PC-9 (cell line): ENCODE measurements around the gene TP53I13. TPM values are rescaled to one million over a fixed set of nuclear protein-coding genes. Genes with fewer than 3 reads are reported as not detected.

Experiments used
- BruUV-seq: library from RNA; stranded (reverse); fragments of 400-500 nt; replicated peaks from 2 replicates; lab custom pipeline; 2021; lab: Mats Ljungman, UMichigan
- CTCF ChIA-PET: fragments of 300-600 bp; sonication (Branson Sonifier 250); formaldehyde crosslinking; loops from one replicate; lab custom pipeline; 2022; ENCODE audit warnings: antibody characterized with exemption; lab: Charles Lee
- POLR2A ChIA-PET: fragments of 300-600 bp; sonication (Branson Sonifier 250); formaldehyde crosslinking; loops from one replicate; lab custom pipeline; 2022; ENCODE audit warnings: antibody characterized with exemption; ENCODE audit not compliant: unreplicated experiment; lab: Charles Lee
- DNase-seq, 2 experiments: peaks; one replicate each; pipeline versions ENCODE4 v3.0.0 to v3.0.0-alpha.2; 2015 to 2022; ENCODE audit warnings: mixed read lengths in 1 of 2
- H2AFZ ChIP-seq: fragments of 200-600 bp; sonication (generic); 2 replicates; pipeline ENCODE4 v1.8.1; 2017; ENCODE audit warnings: antibody characterized with exemption
- H3F3A ChIP-seq: fragments of 200-600 bp; sonication (generic); 2 replicates; pipeline ENCODE4 v1.8.1; 2017; ENCODE audit warnings: antibody characterized with exemption, mild to moderate bottlenecking, low read depth; ENCODE audit not compliant: insufficient read depth
- H3K27ac ChIP-seq: fragments of 200-600 bp; sonication (generic); 2 replicates; pipeline ENCODE4 v1.6.1; 2016; ENCODE audit warnings: mixed run types
- H3K27me3 ChIP-seq: fragments of 200-600 bp; sonication (generic); 2 replicates; pipeline ENCODE4 v1.6.1; 2016; ENCODE audit warnings: low read depth, mixed run types; ENCODE audit not compliant: insufficient read depth
- H3K36me3 ChIP-seq: fragments of 200-600 bp; sonication (generic); 2 replicates; pipeline ENCODE4 v1.6.1; 2016; ENCODE audit warnings: low read depth, mixed run types
- H3K4me1 ChIP-seq: fragments of 200-600 bp; sonication (generic); replicated peaks from 2 replicates; pipeline ENCODE4 v1.6.1; 2016; ENCODE audit warnings: mixed run types; ENCODE audit not compliant: insufficient read depth
- H3K4me2 ChIP-seq: fragments of 200-600 bp; sonication (generic); 2 replicates; pipeline ENCODE4 v1.6.1; 2017; ENCODE audit warnings: mixed run types
- H3K4me3 ChIP-seq: fragments of 200-600 bp; sonication (generic); 2 replicates; pipeline ENCODE4 v1.6.1; 2016; ENCODE audit warnings: mixed run types
- H3K79me2 ChIP-seq: fragments of 200-600 bp; sonication (generic); 2 replicates; pipeline ENCODE4 v1.6.1; 2017; ENCODE audit warnings: low read depth, mixed run types
- H3K9me2 ChIP-seq: fragments of 200-600 bp; sonication (generic); 2 replicates; pipeline ENCODE4 v1.8.1; 2017; ENCODE audit warnings: mild to moderate bottlenecking; ENCODE audit not compliant: insufficient read depth
- H3K9me3 ChIP-seq: fragments of 200-600 bp; sonication (generic); 2 replicates; pipeline ENCODE4 v1.8.1; 2016; ENCODE audit warnings: low read depth; ENCODE audit not compliant: insufficient read depth
- H4K20me1 ChIP-seq: fragments of 200-600 bp; sonication (generic); 2 replicates; pipeline ENCODE4 v1.8.1; 2017; ENCODE audit not compliant: insufficient read depth
- CTCF ChIP-seq: fragments of 200-600 bp; sonication (generic); conservative IDR thresholded peaks from 2 replicates; pipeline ENCODE4 v1.6.1; 2017; ENCODE audit warnings: mixed run types, antibody characterized with exemption, mild to moderate bottlenecking, moderate library complexity
- EZH2 ChIP-seq: fragments of 200-600 bp; sonication (generic); IDR thresholded peaks from 2 replicates; pipeline ENCODE4 v1.8.0; 2017; ENCODE audit warnings: antibody characterized with exemption, low read depth
- intact Hi-C: fragments of 100-400 bp; cut with micrococcal nuclease; formaldehyde crosslinking; loops from one replicate; pipeline ENCODE4 v1.10.0; 2022; ENCODE audit not compliant: unreplicated experiment
- total RNA-seq: library from RNA; stranded (reverse); gene quantifications from 2 replicates; pipeline ENCODE4 v1.2.3, GENCODE V29; 2021

The TP53I13 gene
- total RNA-seq, 1 experiment from 2014 or later, result 46.9 TPM

- Histone ChIP-seq H3K4me2 (no peak overlapping the region), H4K20me1 (0 out of 2 replicates have a peak, but pooled peaks cover 2% of the 10 kb centered on the region), H3K4me3 (no peak overlapping the region), H3K9me2 (no peaks in the 10 kb centered on the region), H3K4me1 (no peaks in the 10 kb centered on the region), H3K27me3 (no peaks in the 10 kb centered on the region), H3F3A (no peaks in the 10 kb centered on the region; the same call in 1 of the 2 replicates), H3K9me3 (no peaks in the 10 kb centered on the region), H3K79me2 (no peaks in the 10 kb centered on the region), H3K36me3 (no peaks in the 10 kb centered on the region), H2AFZ (no peak overlapping the region), H3K27ac (no peak overlapping the region)
- ChIA-PET POLR2A (no interaction called here), CTCF (no interaction called here)
- no TSS peak for BruUV-seq
- DNase-seq, result no peak
- TF ChIP-seq EZH2 (no peak), CTCF (no peak)
- intact Hi-C loops, result no loop called here
Observed at GRCh38 chr17:29612094-29612403, 43.5 kb downstream of the TP53I13 start.

GRCh38 chr17:29612404-29613280 lies 44.1 kb downstream of the TP53I13 start:
- no peak for DNase-seq
- Histone ChIP-seq H3K4me3 (no peak overlapping the region), H3K27me3 (no peaks in the 10 kb centered on the region), H4K20me1 (no peaks in the 10 kb centered on the region), H3K4me2 (no peak overlapping the region), H3K36me3 (no peaks in the 10 kb centered on the region), H2AFZ (no peak overlapping the region), H3K27ac (no peak overlapping the region), H3F3A (no peaks in the 10 kb centered on the region; the same call in 1 of the 2 replicates), H3K9me3 (no peaks in the 10 kb centered on the region), H3K4me1 (no peaks in the 10 kb centered on the region), H3K9me2 (no peaks in the 10 kb centered on the region), H3K79me2 (no peaks in the 10 kb centered on the region)
- intact Hi-C loops, result no loop called here
- BruUV-seq, result no TSS peak
- TF ChIP-seq EZH2 (no peak), CTCF (no peak)
- POLR2A ChIA-PET, result no interaction called here
- CTCF ChIA-PET, result no interaction called here

GRCh38 chr17:29613352-29613837 lies 44.9 kb downstream of the TP53I13 start:
- H3K4me1 ChIP-seq, result no peaks in the 10 kb centered on the region
- BruUV-seq, result no TSS peak
- no peaks in the 10 kb centered on the region for H3K36me3 ChIP-seq
- no peak for DNase-seq
- no peaks in the 10 kb centered on the region for H3K9me3 ChIP-seq
- H4K20me1 ChIP-seq, result no peaks in the 10 kb centered on the region
- H3F3A ChIP-seq, result no peaks in the 10 kb centered on the region; the same call in 1 of the 2 replicates
- no peaks in the 10 kb centered on the region for H3K27me3 ChIP-seq
- H2AFZ ChIP-seq, result no peak overlapping the region
- intact Hi-C loops, result no loop called here
- no peaks in the 10 kb centered on the region for H3K9me2 ChIP-seq
- no peak overlapping the region for H3K4me3 ChIP-seq
- no peak overlapping the region for H3K4me2 ChIP-seq
- no peaks in the 10 kb centered on the region for H3K79me2 ChIP-seq
- POLR2A ChIA-PET, result no interaction called here
- TF ChIP-seq CTCF, result no peak
- TF ChIP-seq EZH2, result no peak
- no peak overlapping the region for H3K27ac ChIP-seq
- CTCF ChIA-PET, result no interaction called here
